Esophagus muscularis mucosa (tissue), 4 donors: ENCODE results near the gene FAM83F. TPM values are rescaled to one million over a fixed set of nuclear protein-coding genes. Genes with fewer than 3 reads are reported as not detected.

Source experiments
- total RNA-seq, 4 donors: library from RNA; depleted of rRNA; stranded (reverse); fragments of >200 nt; gene quantifications; one replicate each; pipeline versions ENCODE4 v1.1.0 to v1.2.1, GENCODE V29; 2016

FAM83F gene
- total RNA-seq, 4 donors from 2014 or later = 0.19 to 0.66 (median 0.41) TPM

Other genes starting within 250 kb of the FAM83F start
- gene ENTHD1, start 101.2 kb upstream of the FAM83F start, total RNA-seq = not detected
- gene GRAP2, start 93.9 kb upstream of the FAM83F start, total RNA-seq = 1 to 10 TPM; 1.4 to 5.8 (median 3.9) TPM
- gene TMA7B, start 34.6 kb upstream of the FAM83F start, total RNA-seq = not detected
- 10 to 100 TPM; 34.5 to 57.0 (median 45.4) TPM for gene TNRC6B, start 183.0 kb downstream of the FAM83F start, total RNA-seq